ENCODE measurements around the gene ADAMTS17. TPM values are rescaled to one million over a fixed set of nuclear protein-coding genes. Genes with fewer than 3 reads are reported as not detected.
A peak's percentile ranks its signal among the peaks of the same experiment; 100 is the strongest.

ADAMTS17 gene
- total RNA-seq, 2 experiments from 2014 or later: 4.1 to 5.0 TPM

GRCh38 chr15:99969261-99969920 is 372.4 kb downstream of the ADAMTS17 start:
- no peak for DNase-seq
- no peaks in the 10 kb centered on the region for H3K4me1 Mint-ChIP-seq
- no peak overlapping the region for H3K27ac Mint-ChIP-seq
- H3K27me3 Mint-ChIP-seq: no peaks in the 10 kb centered on the region
- H3K36me3 Mint-ChIP-seq (ENCODE audit: low read depth): no peaks in the 10 kb centered on the region
- POLR2A ChIA-PET: no interaction called here
- CTCF ChIA-PET: no interaction called here
- no peaks in the 10 kb centered on the region for H3K9me3 Mint-ChIP-seq
- H3K4me3 Mint-ChIP-seq: no peak overlapping the region

- CTCF ChIA-PET: no interaction called here
- no peaks in the 10 kb centered on the region for H3K27me3 Mint-ChIP-seq
- no peak overlapping the region for H3K4me3 Mint-ChIP-seq
- H3K4me1 Mint-ChIP-seq: no peaks in the 10 kb centered on the region
- no peaks in the 10 kb centered on the region for H3K36me3 Mint-ChIP-seq (ENCODE audit: low read depth)
- no peaks in the 10 kb centered on the region for H3K9me3 Mint-ChIP-seq
- H3K27ac Mint-ChIP-seq: no peak overlapping the region
- POLR2A ChIA-PET: no interaction called here
- no peak for DNase-seq
Observed at GRCh38 chr15:99967841-99968371, 373.9 kb downstream of the ADAMTS17 start.

GRCh38 chr15:99966815-99967214 is 375.0 kb downstream of the ADAMTS17 start:
- no peak overlapping the region for H3K27ac Mint-ChIP-seq
- POLR2A ChIA-PET: no interaction called here
- CTCF ChIA-PET: no interaction called here
- H3K4me3 Mint-ChIP-seq: no peak overlapping the region
- no peaks in the 10 kb centered on the region for H3K36me3 Mint-ChIP-seq (ENCODE audit: low read depth)
- H3K4me1 Mint-ChIP-seq: no peaks in the 10 kb centered on the region
- no peak for DNase-seq
- no peaks in the 10 kb centered on the region for H3K9me3 Mint-ChIP-seq
- no peaks in the 10 kb centered on the region for H3K27me3 Mint-ChIP-seq

GRCh38 chr15:99965376-99965775 is 376.4 kb downstream of the ADAMTS17 start:
- no peak overlapping the region for H3K27ac Mint-ChIP-seq
- ChIA-PET CTCF (no interaction called here), POLR2A (no interaction called here)
- no peaks in the 10 kb centered on the region for H3K36me3 Mint-ChIP-seq (ENCODE audit: low read depth)
- H3K4me3 Mint-ChIP-seq: no peak overlapping the region
- DNase-seq: no peak
- H3K9me3 Mint-ChIP-seq: no peaks in the 10 kb centered on the region
- H3K27me3 Mint-ChIP-seq: no peaks in the 10 kb centered on the region
- no peaks in the 10 kb centered on the region for H3K4me1 Mint-ChIP-seq

- H3K27ac Mint-ChIP-seq: no peak overlapping the region
- no peak overlapping the region for H3K4me3 Mint-ChIP-seq
- H3K9me3 Mint-ChIP-seq: no peaks in the 10 kb centered on the region
- H3K36me3 Mint-ChIP-seq (ENCODE audit: low read depth): no peaks in the 10 kb centered on the region
- ChIA-PET CTCF (interaction anchor here (0.6 to 0.7 kb wide), 2 partner anchors 417 to 1169 kb away, joined by 3 read pairs; no protein-coding TSS in a partner anchor), POLR2A (no interaction called here)
- no peak for DNase-seq
- no peaks in the 10 kb centered on the region for H3K4me1 Mint-ChIP-seq
- peaks cover 3% of the 10 kb centered on the region for H3K27me3 Mint-ChIP-seq
Observed at GRCh38 chr15:99963976-99964375, 377.8 kb downstream of the ADAMTS17 start.

- Mint-ChIP-seq H3K36me3 (ENCODE audit: low read depth) (no peaks in the 10 kb centered on the region), H3K27ac (no peak overlapping the region), H3K4me3 (no peak overlapping the region), H3K4me1 (peaks cover 3% of the 10 kb centered on the region), H3K27me3 (peaks cover 3% of the 10 kb centered on the region), H3K9me3 (no peaks in the 10 kb centered on the region)
- ChIA-PET CTCF (interaction anchor here (0.7 kb wide), 1 partner anchor 1168 kb away, joined by 3 read pairs; no protein-coding TSS in a partner anchor), POLR2A (no interaction called here)
- DNase-seq: no peak
Observed at GRCh38 chr15:99963096-99963825, 378.5 kb downstream of the ADAMTS17 start.

GRCh38 chr15:99962006-99962561 is 379.7 kb downstream of the ADAMTS17 start:
- CTCF ChIA-PET: interaction anchor here (1.0 kb wide), 1 partner anchor 10 kb away, joined by 3 read pairs; no protein-coding TSS in a partner anchor
- H3K4me3 Mint-ChIP-seq: no peak overlapping the region
- H3K9me3 Mint-ChIP-seq: no peaks in the 10 kb centered on the region
- POLR2A ChIA-PET: no interaction called here
- DNase-seq: no peak
- no peaks in the 10 kb centered on the region for H3K36me3 Mint-ChIP-seq (ENCODE audit: low read depth)
- H3K27me3 Mint-ChIP-seq: peaks cover 3% of the 10 kb centered on the region
- peaks cover 9% of the 10 kb centered on the region for H3K4me1 Mint-ChIP-seq
- H3K27ac Mint-ChIP-seq: no peak overlapping the region

- peaks cover 3% of the 10 kb centered on the region for H3K27me3 Mint-ChIP-seq
- H3K27ac Mint-ChIP-seq: no peak overlapping the region
- no peak overlapping the region for H3K4me3 Mint-ChIP-seq
- H3K4me1 Mint-ChIP-seq: peaks cover 9% of the 10 kb centered on the region
- ChIA-PET POLR2A (no interaction called here), CTCF (interaction anchor here (1.0 kb wide), 1 partner anchor 11 kb away, joined by 3 read pairs; no protein-coding TSS in a partner anchor)
- no peaks in the 10 kb centered on the region for H3K9me3 Mint-ChIP-seq
- no peaks in the 10 kb centered on the region for H3K36me3 Mint-ChIP-seq (ENCODE audit: low read depth)
- DNase-seq: peak; percentile 11
Observed at GRCh38 chr15:99961011-99961441, 380.7 kb downstream of the ADAMTS17 start.

GRCh38 chr15:99959326-99959725 is 382.4 kb downstream of the ADAMTS17 start:
- H3K4me1 Mint-ChIP-seq: peaks cover 9% of the 10 kb centered on the region
- no peak for DNase-seq
- H3K4me3 Mint-ChIP-seq: no peak overlapping the region
- no peaks in the 10 kb centered on the region for H3K36me3 Mint-ChIP-seq (ENCODE audit: low read depth)
- ChIA-PET CTCF (no interaction called here), POLR2A (no interaction called here)
- no peaks in the 10 kb centered on the region for H3K9me3 Mint-ChIP-seq
- peaks cover 3% of the 10 kb centered on the region for H3K27me3 Mint-ChIP-seq
- no peak overlapping the region for H3K27ac Mint-ChIP-seq

- ChIA-PET POLR2A (no interaction called here), CTCF (no interaction called here)
- no peaks in the 10 kb centered on the region for H3K36me3 Mint-ChIP-seq (ENCODE audit: low read depth)
- peaks cover 9% of the 10 kb centered on the region for H3K4me1 Mint-ChIP-seq
- H3K9me3 Mint-ChIP-seq: no peaks in the 10 kb centered on the region
- DNase-seq: no peak
- peaks cover 3% of the 10 kb centered on the region for H3K27me3 Mint-ChIP-seq
- H3K27ac Mint-ChIP-seq: no peak overlapping the region
- no peak overlapping the region for H3K4me3 Mint-ChIP-seq
Observed at GRCh38 chr15:99958426-99959097, 383.2 kb downstream of the ADAMTS17 start.

- H3K4me3 Mint-ChIP-seq: no peak overlapping the region
- no peak for DNase-seq
- no peak overlapping the region for H3K27ac Mint-ChIP-seq
- H3K36me3 Mint-ChIP-seq (ENCODE audit: low read depth): no peaks in the 10 kb centered on the region
- no peaks in the 10 kb centered on the region for H3K9me3 Mint-ChIP-seq
- peaks cover 3% of the 10 kb centered on the region for H3K27me3 Mint-ChIP-seq
- H3K4me1 Mint-ChIP-seq: peaks cover 9% of the 10 kb centered on the region
- CTCF ChIA-PET: no interaction called here
- POLR2A ChIA-PET: no interaction called here
Observed at GRCh38 chr15:99957642-99958013, 384.1 kb downstream of the ADAMTS17 start.

GRCh38 chr15:99956820-99957641 is 384.7 kb downstream of the ADAMTS17 start:
- Mint-ChIP-seq H3K9me3 (no peaks in the 10 kb centered on the region), H3K36me3 (ENCODE audit: low read depth) (no peaks in the 10 kb centered on the region), H3K4me3 (no peak overlapping the region), H3K27ac (no peak overlapping the region), H3K27me3 (peaks cover 3% of the 10 kb centered on the region), H3K4me1 (peaks cover 9% of the 10 kb centered on the region)
- DNase-seq: no peak
- ChIA-PET CTCF (interaction anchor here (0.5 kb wide), 1 partner anchor 1113 kb away, joined by 3 read pairs; no protein-coding TSS in a partner anchor), POLR2A (no interaction called here)
